ENCODE measurements around the gene GNG5. TPM values are rescaled to one million over a fixed set of nuclear protein-coding genes. Genes with fewer than 3 reads are reported as not detected.

The GNG5 gene
- total and polyA plus RNA-seq, 2 experiments from 2014 or later: 71.5 to 674 TPM

DNA sequence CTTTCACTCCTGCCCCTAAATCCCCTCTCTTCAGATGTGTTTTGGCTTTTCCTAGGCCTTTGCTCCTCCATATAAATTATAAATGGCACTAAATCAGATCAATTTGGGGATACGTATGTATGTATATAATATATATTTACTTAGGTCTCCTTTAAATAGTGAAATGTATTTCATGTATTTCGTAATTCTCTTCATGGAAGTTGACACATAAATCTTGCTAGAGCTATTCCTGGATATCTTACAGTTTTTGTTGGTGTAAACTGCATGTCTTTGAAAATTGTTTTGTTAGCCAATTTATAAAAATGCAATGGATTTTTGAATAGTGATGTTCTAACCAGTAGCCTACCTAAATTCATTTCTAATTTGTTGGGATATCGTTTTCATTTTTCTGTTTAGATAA, 18.3 kb downstream of the GNG5 start:
- H3K4me3 Mint-ChIP-seq: no peak overlapping the region
- H3K4me1 Mint-ChIP-seq: no peaks in the 10 kb centered on the region
- Histone ChIP-seq H3K9me2 (ENCODE audit: insufficient read depth) (no peaks in the 10 kb centered on the region), H3K27ac (ENCODE audit: low read depth) (no peak overlapping the region), H4K20me1 (replicated peaks; ENCODE audit: insufficient read depth) (peaks cover 5% of the 10 kb centered on the region; the same call in 1 of the 2 replicates), H3K4me1 (ENCODE audit: insufficient read depth) (no peaks in the 10 kb centered on the region), H2AFZ (no peak overlapping the region), H3K36me3 (ENCODE audit: insufficient read depth) (peaks cover 23% of the 10 kb centered on the region), H3F3A (replicated peaks; ENCODE audit: low read depth) (no peaks in the 10 kb centered on the region), H3K79me2 (replicated peaks; ENCODE audit: insufficient read depth) (peaks cover 37% of the 10 kb centered on the region), H3K27me3 (ENCODE audit: insufficient read depth) (no peaks in the 10 kb centered on the region), H3K4me2 (no peak overlapping the region), H3K4me3 (no peak overlapping the region)
- peaks cover 2% of the 10 kb centered on the region for H3K27me3 Mint-ChIP-seq (ENCODE audit: insufficient read depth, low read depth, poor library complexity)
- no peaks in the 10 kb centered on the region for H3K9me3 Mint-ChIP-seq
- peaks cover 57% of the 10 kb centered on the region for H3K36me3 Mint-ChIP-seq (ENCODE audit: low read depth)
- TF ChIP-seq, protein P1, sequence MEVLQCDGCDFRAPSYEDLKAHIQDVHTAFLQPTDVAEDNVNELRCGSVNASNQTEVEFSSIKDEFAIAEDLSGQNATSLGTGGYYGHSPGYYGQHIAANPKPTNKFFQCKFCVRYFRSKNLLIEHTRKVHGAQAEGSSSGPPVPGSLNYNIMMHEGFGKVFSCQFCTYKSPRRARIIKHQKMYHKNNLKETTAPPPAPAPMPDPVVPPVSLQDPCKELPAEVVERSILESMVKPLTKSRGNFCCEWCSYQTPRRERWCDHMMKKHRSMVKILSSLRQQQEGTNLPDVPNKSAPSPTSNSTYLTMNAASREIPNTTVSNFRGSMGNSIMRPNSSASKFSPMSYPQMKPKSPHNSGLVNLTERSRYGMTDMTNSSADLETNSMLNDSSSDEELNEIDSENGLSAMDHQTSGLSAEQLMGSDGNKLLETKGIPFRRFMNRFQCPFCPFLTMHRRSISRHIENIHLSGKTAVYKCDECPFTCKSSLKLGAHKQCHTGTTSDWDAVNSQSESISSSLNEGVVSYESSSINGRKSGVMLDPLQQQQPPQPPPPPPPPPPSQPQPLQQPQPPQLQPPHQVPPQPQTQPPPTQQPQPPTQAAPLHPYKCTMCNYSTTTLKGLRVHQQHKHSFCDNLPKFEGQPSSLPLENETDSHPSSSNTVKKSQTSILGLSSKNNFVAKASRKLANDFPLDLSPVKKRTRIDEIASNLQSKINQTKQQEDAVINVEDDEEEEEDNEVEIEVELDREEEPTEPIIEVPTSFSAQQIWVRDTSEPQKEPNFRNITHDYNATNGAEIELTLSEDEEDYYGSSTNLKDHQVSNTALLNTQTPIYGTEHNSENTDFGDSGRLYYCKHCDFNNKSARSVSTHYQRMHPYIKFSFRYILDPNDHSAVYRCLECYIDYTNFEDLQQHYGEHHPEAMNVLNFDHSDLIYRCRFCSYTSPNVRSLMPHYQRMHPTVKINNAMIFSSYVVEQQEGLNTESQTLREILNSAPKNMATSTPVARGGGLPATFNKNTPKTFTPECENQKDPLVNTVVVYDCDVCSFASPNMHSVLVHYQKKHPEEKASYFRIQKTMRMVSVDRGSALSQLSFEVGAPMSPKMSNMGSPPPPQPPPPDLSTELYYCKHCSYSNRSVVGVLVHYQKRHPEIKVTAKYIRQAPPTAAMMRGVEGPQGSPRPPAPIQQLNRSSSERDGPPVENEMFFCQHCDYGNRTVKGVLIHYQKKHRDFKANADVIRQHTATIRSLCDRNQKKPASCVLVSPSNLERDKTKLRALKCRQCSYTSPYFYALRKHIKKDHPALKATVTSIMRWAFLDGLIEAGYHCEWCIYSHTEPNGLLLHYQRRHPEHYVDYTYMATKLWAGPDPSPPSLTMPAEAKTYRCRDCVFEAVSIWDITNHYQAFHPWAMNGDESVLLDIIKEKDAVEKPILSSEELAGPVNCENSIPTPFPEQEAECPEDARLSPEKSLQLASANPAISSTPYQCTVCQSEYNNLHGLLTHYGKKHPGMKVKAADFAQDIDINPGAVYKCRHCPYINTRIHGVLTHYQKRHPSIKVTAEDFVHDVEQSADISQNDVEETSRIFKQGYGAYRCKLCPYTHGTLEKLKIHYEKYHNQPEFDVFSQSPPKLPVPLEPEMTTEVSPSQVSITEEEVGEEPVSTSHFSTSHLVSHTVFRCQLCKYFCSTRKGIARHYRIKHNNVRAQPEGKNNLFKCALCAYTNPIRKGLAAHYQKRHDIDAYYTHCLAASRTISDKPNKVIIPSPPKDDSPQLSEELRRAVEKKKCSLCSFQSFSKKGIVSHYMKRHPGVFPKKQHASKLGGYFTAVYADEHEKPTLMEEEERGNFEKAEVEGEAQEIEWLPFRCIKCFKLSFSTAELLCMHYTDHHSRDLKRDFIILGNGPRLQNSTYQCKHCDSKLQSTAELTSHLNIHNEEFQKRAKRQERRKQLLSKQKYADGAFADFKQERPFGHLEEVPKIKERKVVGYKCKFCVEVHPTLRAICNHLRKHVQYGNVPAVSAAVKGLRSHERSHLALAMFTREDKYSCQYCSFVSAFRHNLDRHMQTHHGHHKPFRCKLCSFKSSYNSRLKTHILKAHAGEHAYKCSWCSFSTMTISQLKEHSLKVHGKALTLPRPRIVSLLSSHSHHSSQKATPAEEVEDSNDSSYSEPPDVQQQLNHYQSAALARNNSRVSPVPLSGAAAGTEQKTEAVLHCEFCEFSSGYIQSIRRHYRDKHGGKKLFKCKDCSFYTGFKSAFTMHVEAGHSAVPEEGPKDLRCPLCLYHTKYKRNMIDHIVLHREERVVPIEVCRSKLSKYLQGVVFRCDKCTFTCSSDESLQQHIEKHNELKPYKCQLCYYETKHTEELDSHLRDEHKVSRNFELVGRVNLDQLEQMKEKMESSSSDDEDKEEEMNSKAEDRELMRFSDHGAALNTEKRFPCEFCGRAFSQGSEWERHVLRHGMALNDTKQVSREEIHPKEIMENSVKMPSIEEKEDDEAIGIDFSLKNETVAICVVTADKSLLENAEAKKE (CRISPR knock-in tag; IDR thresholded peaks at IDR 0.05): no peak
- TF ChIP-seq EZH2 (IDR thresholded peaks at IDR 0.05; ENCODE audit: low read depth, unreplicated experiment) (no peak), NANOG (IDR thresholded peaks at IDR 0.05; ENCODE audit: borderline replicate concordance) (no peak), EZH2phosphoT487 (IDR thresholded peaks at IDR 0.05; ENCODE audit: unreplicated experiment) (no peak), CREB1 (CRISPR knock-in tag; IDR thresholded peaks at IDR 0.05; ENCODE audit: low read depth) (no peak), JUNB (IDR thresholded peaks at IDR 0.05; ENCODE audit: unreplicated experiment) (no peak), POLR2AphosphoS5 (IDR thresholded peaks at IDR 0.05; ENCODE audit: low read depth) (no peak)
- TF ChIP-seq, protein P2, sequence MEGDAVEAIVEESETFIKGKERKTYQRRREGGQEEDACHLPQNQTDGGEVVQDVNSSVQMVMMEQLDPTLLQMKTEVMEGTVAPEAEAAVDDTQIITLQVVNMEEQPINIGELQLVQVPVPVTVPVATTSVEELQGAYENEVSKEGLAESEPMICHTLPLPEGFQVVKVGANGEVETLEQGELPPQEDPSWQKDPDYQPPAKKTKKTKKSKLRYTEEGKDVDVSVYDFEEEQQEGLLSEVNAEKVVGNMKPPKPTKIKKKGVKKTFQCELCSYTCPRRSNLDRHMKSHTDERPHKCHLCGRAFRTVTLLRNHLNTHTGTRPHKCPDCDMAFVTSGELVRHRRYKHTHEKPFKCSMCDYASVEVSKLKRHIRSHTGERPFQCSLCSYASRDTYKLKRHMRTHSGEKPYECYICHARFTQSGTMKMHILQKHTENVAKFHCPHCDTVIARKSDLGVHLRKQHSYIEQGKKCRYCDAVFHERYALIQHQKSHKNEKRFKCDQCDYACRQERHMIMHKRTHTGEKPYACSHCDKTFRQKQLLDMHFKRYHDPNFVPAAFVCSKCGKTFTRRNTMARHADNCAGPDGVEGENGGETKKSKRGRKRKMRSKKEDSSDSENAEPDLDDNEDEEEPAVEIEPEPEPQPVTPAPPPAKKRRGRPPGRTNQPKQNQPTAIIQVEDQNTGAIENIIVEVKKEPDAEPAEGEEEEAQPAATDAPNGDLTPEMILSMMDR (conservative IDR thresholded peaks at IDR 0.05; ENCODE audit: low read depth in 2 of 2): no peak
- ATAC-seq (no peak), DNase-seq (ENCODE audit: low spot score) (no peak)
- no peak overlapping the region for H3K27ac Mint-ChIP-seq

All from GM23338 (cell line).